Tibial nerve (tissue), 4 donors: ENCODE results near the gene RIC1.

Experiments used
- EP300 ChIP-seq, 2 donors: sonication (generic); formaldehyde crosslinking; IDR thresholded peaks; one replicate each; pipeline ENCODE4 v1.6.1; 2017; ENCODE audit warnings: antibody characterized with exemption in 2 of 2, mild to moderate bottlenecking in 1 of 2
- TF ChIP-seq, protein P1 (sequence below), 5 experiments: fragments of 200-600 bp in 3 of 5; fragments of 450-650 bp in 2 of 5; sonication (generic) in 3 of 5; IDR thresholded peaks; one replicate each; pipeline ENCODE4 v1.5.1; 2016 to 2019; ENCODE audit warnings: antibody characterized with exemption in 5 of 5, mild to moderate bottlenecking in 3 of 5, moderate library complexity in 2 of 5

DNA sequence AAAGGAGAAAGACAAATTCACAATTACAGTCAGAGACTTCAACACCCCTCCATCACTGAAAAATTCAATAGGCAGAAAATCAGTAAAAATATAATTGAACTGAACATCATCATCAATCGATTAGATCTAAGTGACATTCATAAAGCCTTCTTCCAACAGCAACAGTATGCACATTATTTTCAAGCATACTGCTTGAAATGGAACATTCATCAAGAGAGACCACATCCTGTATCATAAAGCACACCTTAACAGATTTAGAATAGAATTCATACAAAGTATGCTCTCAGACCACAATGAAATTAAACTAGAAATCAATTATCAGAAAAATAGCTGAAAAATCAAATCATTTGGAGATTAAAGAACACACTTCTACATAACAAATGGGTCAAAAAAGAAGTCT lies 164.9 kb downstream of the RIC1 start:
- TF ChIP-seq, protein P1, sequence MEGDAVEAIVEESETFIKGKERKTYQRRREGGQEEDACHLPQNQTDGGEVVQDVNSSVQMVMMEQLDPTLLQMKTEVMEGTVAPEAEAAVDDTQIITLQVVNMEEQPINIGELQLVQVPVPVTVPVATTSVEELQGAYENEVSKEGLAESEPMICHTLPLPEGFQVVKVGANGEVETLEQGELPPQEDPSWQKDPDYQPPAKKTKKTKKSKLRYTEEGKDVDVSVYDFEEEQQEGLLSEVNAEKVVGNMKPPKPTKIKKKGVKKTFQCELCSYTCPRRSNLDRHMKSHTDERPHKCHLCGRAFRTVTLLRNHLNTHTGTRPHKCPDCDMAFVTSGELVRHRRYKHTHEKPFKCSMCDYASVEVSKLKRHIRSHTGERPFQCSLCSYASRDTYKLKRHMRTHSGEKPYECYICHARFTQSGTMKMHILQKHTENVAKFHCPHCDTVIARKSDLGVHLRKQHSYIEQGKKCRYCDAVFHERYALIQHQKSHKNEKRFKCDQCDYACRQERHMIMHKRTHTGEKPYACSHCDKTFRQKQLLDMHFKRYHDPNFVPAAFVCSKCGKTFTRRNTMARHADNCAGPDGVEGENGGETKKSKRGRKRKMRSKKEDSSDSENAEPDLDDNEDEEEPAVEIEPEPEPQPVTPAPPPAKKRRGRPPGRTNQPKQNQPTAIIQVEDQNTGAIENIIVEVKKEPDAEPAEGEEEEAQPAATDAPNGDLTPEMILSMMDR (IDR thresholded peaks at IDR 0.05), result no peak
- no peak for TF ChIP-seq EP300 (IDR thresholded peaks at IDR 0.05)
